K562 (cell line): ENCODE measurements around the gene ANGEL2. TPM values are rescaled to one million over a fixed set of nuclear protein-coding genes. Genes with fewer than 3 reads are reported as not detected.

Source experiments
- ATAC-seq: fragments of 200-7000 bp; cut with Tn5 transposase; 3 replicates; pipeline ENCODE4 v1.9.1; 2020; ENCODE audit warnings: moderate library complexity
- BruUV-seq: library from RNA; stranded (reverse); fragments of 400-500 nt; replicated peaks from 2 replicates; lab custom pipeline; 2021; lab: Mats Ljungman, UMichigan
- CTCF ChIA-PET: fragments of 300-600 bp; formaldehyde crosslinking; extraction: SDS; loops from one replicate; lab custom pipeline; 2021; ENCODE audit warnings: low intra/inter-chr PET ratio; lab: Yijun Ruan, JAX
- POLR2A ChIA-PET: fragments of 300-600, 350-650 bp; sonication (Branson Sonifier 250); formaldehyde crosslinking; extraction: SDS; loops from one replicate; lab custom pipeline; 2021; ENCODE audit warnings: antibody characterized with exemption, inconsistent platforms; lab: Yijun Ruan, JAX
- DNase-seq, 4 experiments: peaks; one replicate each; pipeline versions ENCODE4 v3.0.0 to v3.0.0-alpha.2; 2011 to 2018; ENCODE audit warnings: low spot score in 3 of 4, mixed read lengths in 3 of 4; ENCODE audit errors: extremely low read depth in 1 of 4
- FAIRE-seq: peaks from 2 replicates; lab custom pipeline; 2011; peaks lifted over from hg19 to GRCh38; lab: Jason Lieb, UNC
- H2AFZ ChIP-seq: 2 replicates; pipeline ENCODE4 v1.6.0; 2011; ENCODE audit warnings: low read depth, low read length, control low read depth, inconsistent platforms
- H3K27ac ChIP-seq: fragments of 200-600 bp; 3 replicates; pipeline ENCODE4 v1.8.0; 2011; ENCODE audit warnings: low read depth, mild to moderate bottlenecking, control low read depth, inconsistent platforms, low read length, moderate library complexity, mixed read lengths; ENCODE audit errors: extremely low read depth
- H3K27me3 ChIP-seq, 2 experiments: fragments of 300-600 bp in 1 of 2; 2 replicates in 1 of 2; 3 replicates in 1 of 2; pipeline versions ENCODE4 v1.6.0 to v1.8.0; 2011; ENCODE audit warnings: inconsistent platforms in 2 of 2, low read length in 2 of 2, mild to moderate bottlenecking in 1 of 2, mixed read lengths in 1 of 2, moderate library complexity in 1 of 2; ENCODE audit not compliant: control insufficient read depth in 2 of 2, insufficient read depth in 2 of 2
- H3K36me3 ChIP-seq: fragments of 300-600 bp; 3 replicates; pipeline ENCODE4 v1.8.0; 2011; ENCODE audit warnings: mild to moderate bottlenecking, low read length, inconsistent platforms; ENCODE audit not compliant: control insufficient read depth, insufficient read depth
- H3K4me1 ChIP-seq, 2 experiments: fragments of 200-600 bp in 1 of 2; replicated peaks in 1 of 2; 2 replicates in 1 of 2; 3 replicates in 1 of 2; pipeline versions ENCODE4 v1.5.1 to v1.8.0; 2011; ENCODE audit warnings: inconsistent platforms in 2 of 2, low read length in 2 of 2, mild to moderate bottlenecking in 1 of 2, mixed read lengths in 1 of 2, moderate library complexity in 1 of 2; ENCODE audit not compliant: control insufficient read depth in 2 of 2, insufficient read depth in 2 of 2
- H3K4me2 ChIP-seq: 2 replicates; pipeline ENCODE4 v1.6.1; 2011; ENCODE audit warnings: low read length, control low read depth, inconsistent platforms, mixed read lengths; ENCODE audit not compliant: insufficient read depth
- H3K4me3 ChIP-seq: fragments of 200-600 bp; sonication (generic), shearing (Covaris generic); 2 replicates; pipeline ENCODE4 v1.5.1; 2016; ENCODE audit warnings: control low read depth, inconsistent platforms
- H3K79me2 ChIP-seq: fragments of 200-600 bp; 3 replicates; pipeline ENCODE4 v1.8.0; 2011; ENCODE audit warnings: low read length, inconsistent platforms; ENCODE audit not compliant: control insufficient read depth, insufficient read depth
- H3K9ac ChIP-seq, 2 experiments: 2 replicates each; pipeline versions ENCODE4 v1.6.0 to v1.6.1; 2011; ENCODE audit warnings: low read depth in 2 of 2, low read length in 2 of 2, control low read depth in 1 of 2, inconsistent platforms in 1 of 2, mild to moderate bottlenecking in 1 of 2, mixed read lengths in 1 of 2; ENCODE audit not compliant: insufficient read depth in 1 of 2
- H3K9me1 ChIP-seq: one replicate; pipeline ENCODE4 v1.6.0; 2011; ENCODE audit warnings: inconsistent platforms, mild to moderate bottlenecking, low read length, moderate library complexity; ENCODE audit not compliant: control insufficient read depth, insufficient read depth
- H3K9me3 ChIP-seq: replicated peaks from 2 replicates; pipeline ENCODE4 v1.5.1; 2011; ENCODE audit warnings: low read depth, low read length, inconsistent platforms; ENCODE audit not compliant: control insufficient read depth, insufficient read depth
- H4K20me1 ChIP-seq: replicated peaks from 2 replicates; pipeline ENCODE4 v1.6.1; 2011; ENCODE audit warnings: low read length, inconsistent platforms, mixed read lengths; ENCODE audit not compliant: control insufficient read depth, insufficient read depth
- CBX5 ChIP-seq: IDR thresholded peaks from 2 replicates; pipeline ENCODE4 v1.6.1; 2014; ENCODE audit warnings: low read depth, borderline replicate concordance
- ELF4 ChIP-seq: fragments of 450-650 bp; formaldehyde crosslinking; IDR thresholded peaks from 2 replicates; pipeline ENCODE4 v1.4.0; 2022; ENCODE audit warnings: missing genetic modification characterization
- GTF2F1 ChIP-seq: IDR thresholded peaks from 2 replicates; pipeline ENCODE4 v1.6.1; 2011; ENCODE audit warnings: low read depth, low read length, improper control_type of control experiment
- MITF ChIP-seq: IDR thresholded peaks from 2 replicates; pipeline ENCODE4 v1.6.1; 2014; ENCODE audit warnings: antibody characterized with exemption
- PHB ChIP-seq: fragments of 250-450 bp; sonication (Bioruptor Pico); IDR thresholded peaks from 2 replicates; pipeline ENCODE4 v1.5.0; 2021
- RBBP5 ChIP-seq: fragments of 200-600 bp; sonication (generic); IDR thresholded peaks from 2 replicates; pipeline ENCODE4 v1.6.1; 2012; ENCODE audit warnings: borderline replicate concordance, mild to moderate bottlenecking, low read length, control low read depth, inconsistent platforms; ENCODE audit not compliant: insufficient read depth, poor library complexity, severe bottlenecking
- SMAD4 ChIP-seq: fragments of 250-450 bp; sonication (Bioruptor Pico); conservative IDR thresholded peaks from 2 replicates; pipeline ENCODE4 v1.8.0; 2021; ENCODE audit warnings: inconsistent platforms, mild to moderate bottlenecking, moderate library complexity
- SPI1 ChIP-seq: IDR thresholded peaks from 2 replicates; pipeline ENCODE4 v1.6.1; 2011; ENCODE audit warnings: low read depth, low read length, control low read depth, borderline replicate concordance
- ZNF224 ChIP-seq: sonication (generic); formaldehyde crosslinking; IDR thresholded peaks from 2 replicates; pipeline ENCODE4 v1.8.0; 2022; ENCODE audit warnings: mild to moderate bottlenecking, missing genetic modification reagents
- ZNF232 ChIP-seq: sonication (generic); formaldehyde crosslinking; IDR thresholded peaks from 2 replicates; pipeline ENCODE4 v1.8.0; 2022; ENCODE audit warnings: mild to moderate bottlenecking, missing genetic modification reagents
- ZNF445 ChIP-seq: fragments of 250-450 bp; sonication (Bioruptor Pico); IDR thresholded peaks from 2 replicates; pipeline ENCODE4 v1.4.0; 2020; ENCODE audit warnings: low read depth, mild to moderate bottlenecking, moderate library complexity
- WGBS: fragments of 100-300 bp; shearing (Covaris generic); methylation state at CpG from one replicate; pipeline ENCODE4 v1.1.6; 2016; ENCODE audit warnings: low coverage, mixed read lengths; ENCODE audit not compliant: insufficient coverage; ENCODE audit errors: missing lambda C conversion rate; 5-methylcytosine and 5-hydroxymethylcytosine counted together
- in situ Hi-C: fragments of 300-500 bp; cut with MboI; formaldehyde crosslinking; loops from 4 replicates; pipeline ENCODE4 v1.15.0; 2018; ENCODE audit warnings: inconsistent platforms, mixed read lengths
- intact Hi-C: fragments of 100-400 bp; cut with micrococcal nuclease; formaldehyde crosslinking; loops from 2 replicates; pipeline ENCODE4 v1.14.2; 2022
- polyA plus RNA-seq, 8 experiments: library from polyadenylated mRNA; depleted of rRNA in 4 of 8; stranded (reverse) in 5 of 8; unstranded in 3 of 8; fragments of >200 nt; fragmentation: Nextera tagmentation in 2 of 8; fragmentation: Illumina TruSeq in 1 of 8; extraction: Ambion mirVana in 2 of 8; extraction: Trizol in 1 of 8; gene quantifications; 2 replicates each; pipeline versions ENCODE4 v1.2.1 to v1.2.3, GENCODE V29; 2011 to 2014; ENCODE audit warnings: inconsistent platforms in 1 of 8, missing spikeins in 1 of 8
- total RNA-seq, 7 experiments: library from RNA; depleted of rRNA in 6 of 7; stranded (reverse); fragments of >200 nt in 6 of 7; fragmentation: Illumina TruSeq in 2 of 7; extraction: Trizol in 2 of 7; gene quantifications; 2 replicates each; pipeline versions ENCODE4 v1.2.1 to v1.2.3, GENCODE V29; 2011 to 2021; ENCODE audit warnings: low replicate concordance in 1 of 7

Gene ANGEL2
- total and polyA plus RNA-seq, 9 of the 15 experiments (the other 6 are each of a cell fraction or from before 2014, with no cell fraction given) = 6.8 to 34.6 (median 26.2) TPM

GRCh38 chr1:212976586-212976985 lies 39.1 kb downstream of the ANGEL2 start:
- ChIA-PET CTCF (no interaction called here), POLR2A (interaction anchor here (0.7 to 1.1 kb wide), 3 partner anchors 12 to 74 kb away, joined by 3 to 4 read pairs (median 4); partner anchors contain the start of gene RPS6KC1)
- in situ Hi-C loops (no loop called here), intact Hi-C loops (no loop called here)
- 33% methylated on average over 9 of the region's 9 CpGs for WGBS
- no peak for DNase-seq
- peaks cover 49 to 94% of the 10 kb centered on the region in 2 experiments for H3K27me3 ChIP-seq
- no peak overlapping the region for H3K4me2 ChIP-seq
- H3K9ac ChIP-seq = no peak overlapping the region
- no peaks in the 10 kb centered on the region for H3K36me3 ChIP-seq
- H3K79me2 ChIP-seq = no peaks in the 10 kb centered on the region
- no peaks in the 10 kb centered on the region for H3K4me1 ChIP-seq
- H2AFZ ChIP-seq = no peak overlapping the region
- no peak for ATAC-seq
- no peak overlapping the region for H3K4me3 ChIP-seq
- FAIRE-seq = no peak
- H3K9me3 ChIP-seq = 0 out of 2 replicates have a peak, but pooled peaks cover 2% of the 10 kb centered on the region
- BruUV-seq = no TSS peak
- peaks cover 6% of the 10 kb centered on the region; the same call in 1 of the 2 replicates for H4K20me1 ChIP-seq
- H3K9me1 ChIP-seq = no peaks in the 10 kb centered on the region
- H3K27ac ChIP-seq = no peak overlapping the region
- TF ChIP-seq PHB (CRISPR knock-in tag) (no peak), ZNF224 (CRISPR knock-in tag) (no peak), ELF4 (no peak), ZNF232 (CRISPR knock-in tag) (no peak), CBX5 (no peak), GTF2F1 (no peak), SMAD4 (CRISPR knock-in tag) (no peak), SPI1 (no peak), MITF (no peak), ZNF445 (CRISPR knock-in tag) (no peak), RBBP5 (no peak)
